Mammary epithelial cell (primary cell): ENCODE measurements around the gene PLPPR5.

Experiments
- EZH2 ChIP-seq: IDR thresholded peaks from 2 replicates; pipeline ENCODE4 v1.6.1; 2012; ENCODE audit warnings: low read length, inconsistent platforms, borderline replicate concordance
- TF ChIP-seq, protein P1 (sequence below), 2 donors: IDR thresholded peaks in 1 of 2; conservative IDR thresholded peaks in 1 of 2; 2 replicates each; pipeline ENCODE4 v1.5.1; 2011 to 2012; ENCODE audit warnings: inconsistent platforms in 2 of 2, low read length in 2 of 2, mild to moderate bottlenecking in 2 of 2, control low read depth in 1 of 2, low read depth in 1 of 2; ENCODE audit not compliant: insufficient read depth in 1 of 2; ENCODE audit errors: extremely low read depth in 1 of 2

DNA sequence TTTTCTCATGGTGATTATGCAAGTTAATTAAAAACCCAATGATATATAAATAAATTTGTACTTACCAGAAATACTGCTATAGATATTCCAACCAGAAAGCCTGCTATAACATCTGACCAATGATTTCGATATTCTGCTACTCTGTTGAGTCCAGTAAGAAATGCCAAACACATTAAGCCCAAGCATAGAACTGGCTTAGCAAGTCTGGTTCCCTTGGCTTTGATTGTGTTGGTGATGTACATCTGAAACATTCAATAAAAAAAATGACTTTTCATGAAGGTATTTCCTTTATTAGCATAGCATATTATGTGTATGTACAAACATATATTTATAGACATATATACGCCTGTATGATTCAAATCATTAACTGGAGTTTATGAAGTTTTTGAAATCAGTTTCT lies 82.8 kb downstream of the PLPPR5 start:
- TF ChIP-seq, protein P1, sequence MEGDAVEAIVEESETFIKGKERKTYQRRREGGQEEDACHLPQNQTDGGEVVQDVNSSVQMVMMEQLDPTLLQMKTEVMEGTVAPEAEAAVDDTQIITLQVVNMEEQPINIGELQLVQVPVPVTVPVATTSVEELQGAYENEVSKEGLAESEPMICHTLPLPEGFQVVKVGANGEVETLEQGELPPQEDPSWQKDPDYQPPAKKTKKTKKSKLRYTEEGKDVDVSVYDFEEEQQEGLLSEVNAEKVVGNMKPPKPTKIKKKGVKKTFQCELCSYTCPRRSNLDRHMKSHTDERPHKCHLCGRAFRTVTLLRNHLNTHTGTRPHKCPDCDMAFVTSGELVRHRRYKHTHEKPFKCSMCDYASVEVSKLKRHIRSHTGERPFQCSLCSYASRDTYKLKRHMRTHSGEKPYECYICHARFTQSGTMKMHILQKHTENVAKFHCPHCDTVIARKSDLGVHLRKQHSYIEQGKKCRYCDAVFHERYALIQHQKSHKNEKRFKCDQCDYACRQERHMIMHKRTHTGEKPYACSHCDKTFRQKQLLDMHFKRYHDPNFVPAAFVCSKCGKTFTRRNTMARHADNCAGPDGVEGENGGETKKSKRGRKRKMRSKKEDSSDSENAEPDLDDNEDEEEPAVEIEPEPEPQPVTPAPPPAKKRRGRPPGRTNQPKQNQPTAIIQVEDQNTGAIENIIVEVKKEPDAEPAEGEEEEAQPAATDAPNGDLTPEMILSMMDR (conservative IDR thresholded peaks at IDR 0.05 in 1 of 2, IDR thresholded peaks at IDR 0.05 in 1 of 2; ENCODE audit: extremely low read depth in 1 of 2, insufficient read depth in 1 of 2, low read depth in 1 of 2, low read length in 2 of 2) = no peak
- no peak for TF ChIP-seq EZH2
